ENCODE data around the gene COBLL1.

Gene COBLL1

GRCh38 chr2:164852086-164852485, 10.5 kb upstream of the COBLL1 start:
- no peak for DNase-seq (ENCODE audit: low spot score)

- no peak for DNase-seq (ENCODE audit: low spot score)
Observed at GRCh38 chr2:164850235-164850634, 8.6 kb upstream of the COBLL1 start.

- DNase-seq (ENCODE audit: low spot score) = no peak
Observed at GRCh38 chr2:164849506-164849905, 7.9 kb upstream of the COBLL1 start.

GRCh38 chr2:164847981-164848741, 6.5 kb upstream of the COBLL1 start:
- no peak for DNase-seq (ENCODE audit: low spot score)

- no peak for DNase-seq (ENCODE audit: low spot score)
Observed at GRCh38 chr2:164847291-164847690, 5.7 kb upstream of the COBLL1 start.

GRCh38 chr2:164846276-164846675, 4.7 kb upstream of the COBLL1 start:
- no peak for DNase-seq (ENCODE audit: low spot score)

- no peak for DNase-seq (ENCODE audit: low spot score)
Observed at GRCh38 chr2:164843346-164843911, 1.8 kb upstream of the COBLL1 start.

- DNase-seq (ENCODE audit: low spot score) = no peak
Observed at GRCh38 chr2:164842624-164842966, 972 bp upstream of the COBLL1 start.

GRCh38 chr2:164840930-164841718, 499 bp downstream of the COBLL1 start:
- DNase-seq (ENCODE audit: low spot score) = no peak

- no peak for DNase-seq (ENCODE audit: low spot score)
Observed at GRCh38 chr2:164840458-164840929, 1.1 kb downstream of the COBLL1 start.

GRCh38 chr2:164839914-164840457, 1.6 kb downstream of the COBLL1 start:
- DNase-seq (ENCODE audit: low spot score) = peak; percentile 41

- DNase-seq (ENCODE audit: low spot score) = no peak
Observed at GRCh38 chr2:164837807-164838206, 3.8 kb downstream of the COBLL1 start.

GRCh38 chr2:164836907-164837306, 4.7 kb downstream of the COBLL1 start:
- DNase-seq (ENCODE audit: low spot score) = no peak

GRCh38 chr2:164835302-164835701, 6.3 kb downstream of the COBLL1 start:
- no peak for DNase-seq (ENCODE audit: low spot score)

- no peak for DNase-seq (ENCODE audit: low spot score)
Observed at GRCh38 chr2:164831887-164832286, 9.7 kb downstream of the COBLL1 start.

- DNase-seq (ENCODE audit: low spot score) = no peak
Observed at GRCh38 chr2:164831180-164831579, 10.4 kb downstream of the COBLL1 start.

GRCh38 chr2:164826293-164827243, 15.1 kb downstream of the COBLL1 start:
- peak; percentile 36 for DNase-seq (ENCODE audit: low spot score)

GRCh38 chr2:164824872-164825271, 16.8 kb downstream of the COBLL1 start:
- no peak for DNase-seq (ENCODE audit: low spot score)

- DNase-seq (ENCODE audit: low spot score) = no peak
Observed at GRCh38 chr2:164823126-164823525, 18.5 kb downstream of the COBLL1 start.

GRCh38 chr2:164821338-164821737, 20.3 kb downstream of the COBLL1 start:
- DNase-seq (ENCODE audit: low spot score) = no peak
